Non-pigmented ciliary epithelial cell (primary cell): ENCODE data around the gene KRT26.

Experiments used
- DNase-seq: peaks from one replicate; pipeline ENCODE4 v3.0.0-alpha.2; 2010; ENCODE audit warnings: low read depth

KRT26 gene

DNA sequence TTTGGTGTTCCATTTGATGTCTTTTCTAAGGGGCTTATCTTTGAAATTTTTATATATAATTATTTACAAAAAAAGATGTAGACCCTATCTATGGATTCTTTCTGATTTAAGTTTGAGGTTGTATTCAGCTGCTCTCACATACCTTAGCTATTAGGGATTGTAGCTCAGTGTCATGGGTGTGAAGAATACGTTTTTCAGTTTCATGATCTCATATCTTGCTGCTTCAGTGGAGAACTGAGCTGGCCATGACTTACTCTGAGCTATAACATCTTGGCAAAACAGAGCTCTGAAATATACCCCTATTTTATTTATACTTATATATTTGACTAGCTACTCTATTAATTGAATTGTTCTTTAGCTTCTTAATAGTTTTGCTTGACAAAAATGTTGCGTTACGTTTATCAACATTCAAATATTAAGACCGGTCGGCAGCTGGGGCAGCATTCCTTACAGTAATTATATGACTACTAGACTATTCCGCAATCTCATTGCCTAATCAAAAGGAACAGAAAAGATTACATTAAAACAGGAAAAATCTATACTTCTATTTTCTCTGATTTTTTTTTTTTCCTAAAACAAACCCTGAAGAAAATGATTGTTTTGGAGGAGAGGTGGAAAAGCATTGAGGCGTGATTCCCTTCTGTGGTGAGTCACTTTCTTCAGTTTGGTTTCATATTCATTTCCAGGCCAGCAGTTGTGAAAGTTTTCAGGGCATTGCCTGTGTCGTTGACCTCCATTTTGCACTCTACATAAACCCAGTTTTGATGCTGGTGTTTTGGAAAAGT, 44.4 kb downstream of the KRT26 start:
- peak; percentile 47 for DNase-seq

DNA sequence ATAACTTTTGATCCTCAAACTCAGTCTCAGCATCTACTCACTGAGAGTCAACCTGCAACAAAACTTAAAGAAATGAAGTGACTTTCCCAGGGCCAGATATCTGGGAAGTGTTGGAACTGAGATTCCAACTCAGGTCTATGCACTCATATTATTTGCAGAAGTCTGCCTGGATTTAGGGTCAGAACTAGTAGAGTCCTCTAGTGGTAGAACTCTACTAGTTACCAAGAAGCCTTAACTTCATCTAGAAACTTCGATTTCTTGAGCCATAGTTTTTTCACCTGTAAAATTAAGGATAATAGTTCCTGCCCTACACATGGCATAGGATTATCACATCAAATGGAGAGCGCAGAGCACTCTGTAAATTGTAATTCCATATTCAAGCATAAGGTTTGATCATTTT, 45.1 kb downstream of the KRT26 start:
- DNase-seq, result no peak

DNA sequence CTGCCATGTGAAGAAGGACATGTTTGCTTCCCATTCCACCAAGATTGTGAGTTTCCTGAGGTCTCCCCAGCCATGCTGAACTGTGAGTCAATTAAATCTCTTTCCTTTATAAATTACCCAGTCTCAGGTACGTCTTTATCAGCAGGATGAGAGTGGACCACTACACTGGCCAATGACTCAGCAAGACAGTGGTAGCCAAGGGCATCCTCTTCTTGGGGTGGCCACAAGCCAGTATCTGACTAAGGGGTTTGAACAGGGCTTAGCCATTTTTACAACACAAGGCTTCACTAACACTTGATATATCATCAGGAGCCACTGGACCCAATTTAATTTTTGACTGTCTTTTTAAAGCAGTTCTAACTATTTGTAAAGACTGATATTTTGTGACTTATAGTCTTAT, 47.3 kb downstream of the KRT26 start:
- no peak for DNase-seq

DNA sequence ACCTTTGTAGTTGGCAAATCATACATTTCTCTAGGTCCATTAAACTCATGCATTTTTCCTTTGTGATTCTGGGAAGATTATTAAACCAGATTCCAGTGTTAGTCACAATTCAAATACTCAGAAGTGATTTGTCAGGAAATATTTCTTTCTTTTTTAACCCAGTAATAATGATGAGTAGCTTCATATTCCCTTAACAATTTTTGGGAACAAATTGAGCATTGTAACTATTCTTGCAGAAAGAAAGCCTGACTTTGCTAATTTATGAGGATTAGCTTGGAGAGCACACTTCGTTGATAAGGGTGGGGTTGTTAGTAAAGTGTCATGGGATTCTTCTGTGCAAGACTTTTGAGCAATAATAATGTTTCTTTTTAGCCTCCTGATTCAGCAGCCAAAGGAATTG, 49.8 kb downstream of the KRT26 start:
- DNase-seq, result no peak

DNA sequence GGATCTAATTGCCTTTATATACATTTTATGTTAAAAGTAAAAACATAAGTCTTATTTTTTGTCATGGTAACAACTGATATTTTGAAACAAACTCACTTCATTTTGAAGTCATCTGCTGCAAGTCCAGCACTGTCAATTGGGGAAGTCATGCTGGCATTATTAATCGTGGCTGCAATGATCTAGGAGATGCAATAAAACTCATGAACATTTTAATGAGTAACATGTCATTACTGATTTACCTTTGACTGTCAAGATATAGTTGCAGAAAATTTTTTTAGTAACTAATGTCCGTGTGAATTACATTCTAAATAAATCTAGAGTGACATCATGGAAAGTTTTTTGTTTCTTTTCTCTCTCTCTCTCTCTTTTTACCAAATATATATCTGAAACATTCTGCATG, 51.1 kb downstream of the KRT26 start:
- no peak for DNase-seq

DNA sequence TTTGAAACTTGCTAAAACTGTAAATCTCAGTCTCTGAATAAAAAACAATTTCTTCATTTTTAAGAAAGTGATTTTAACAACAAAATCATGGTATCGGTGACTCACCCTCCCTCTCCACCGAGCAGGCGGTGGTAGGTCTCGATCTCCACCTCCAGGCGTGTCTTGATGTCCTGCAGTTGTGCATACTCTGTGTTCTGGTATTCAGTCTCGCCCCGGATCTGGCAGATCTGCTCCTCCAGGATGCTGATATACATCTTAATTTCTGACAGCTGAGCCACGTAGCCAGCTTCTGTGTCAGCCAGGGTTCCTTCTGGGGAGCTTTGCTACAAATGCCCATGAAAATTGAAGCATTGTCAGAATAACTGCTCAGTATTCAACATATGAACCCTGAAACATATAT, 53.1 kb downstream of the KRT26 start:
- no peak for DNase-seq

DNA sequence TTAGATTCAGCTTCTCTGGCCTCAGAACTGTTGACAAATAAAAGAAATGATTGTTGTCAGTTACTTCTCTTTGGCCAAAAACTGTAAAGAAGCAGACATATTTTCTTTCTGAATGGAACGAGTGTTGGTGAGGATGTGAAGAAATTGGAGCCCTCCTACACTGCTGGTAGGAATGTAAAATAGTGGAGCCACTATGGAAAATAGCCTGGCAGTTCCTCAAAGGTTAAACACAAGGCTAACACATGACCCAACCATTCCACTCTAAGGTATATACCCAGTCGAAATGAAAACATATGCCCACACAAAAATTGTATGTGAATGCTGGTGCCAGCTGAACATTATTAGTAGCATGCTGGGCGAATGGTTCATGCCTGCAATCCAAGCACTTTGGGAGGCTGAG, 54.2 kb downstream of the KRT26 start:
- DNase-seq, result no peak
